ENCODE measurements around the gene INPP1. TPM values are rescaled to one million over a fixed set of nuclear protein-coding genes. Genes with fewer than 3 reads are reported as not detected.

INPP1 gene
- total and polyA plus RNA-seq, 2 experiments from 2014 or later = 13.0 to 16.1 TPM

DNA sequence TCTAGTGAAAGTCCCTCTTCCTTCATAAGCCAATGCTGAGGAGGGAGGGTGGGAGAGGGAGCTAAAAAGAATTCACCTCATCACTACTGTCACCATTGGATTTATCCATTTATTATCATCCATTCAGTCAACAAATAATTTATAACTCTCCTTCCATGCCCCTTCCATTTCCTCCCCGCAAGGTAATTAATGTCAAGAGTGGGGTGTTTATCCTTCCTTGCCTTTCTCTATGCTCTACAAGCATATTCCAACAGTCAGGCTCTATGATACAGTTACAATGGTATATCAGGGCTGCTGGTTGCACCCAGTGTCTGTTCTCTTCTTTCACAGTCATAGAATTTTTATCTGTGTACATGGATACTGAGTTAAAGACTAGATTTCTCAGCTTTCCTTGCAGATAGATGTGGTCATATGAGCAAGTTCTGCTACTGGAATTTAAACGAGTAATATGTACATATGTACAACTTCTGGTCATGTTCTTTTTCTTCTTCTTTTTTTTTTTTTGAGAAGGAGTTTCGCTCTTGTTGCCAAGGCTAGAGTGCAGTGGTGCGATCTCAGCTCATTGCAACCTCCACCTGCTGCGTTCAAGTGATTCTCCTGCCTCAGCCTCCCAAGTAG lies 59.7 kb downstream of the INPP1 start:
- no peaks in the 10 kb centered on the region for H3K27me3 ChIP-seq
- no peak for DNase-seq (ENCODE audit: low spot score)
- no peaks in the 10 kb centered on the region for H3K79me2 ChIP-seq
- TF ChIP-seq EZH2phosphoT487 (IDR thresholded peaks at IDR 0.05; ENCODE audit: low read depth, severe bottlenecking, unreplicated experiment) (no peak), EZH2 (IDR thresholded peaks at IDR 0.05; ENCODE audit: borderline replicate concordance) (no peak)
- TF ChIP-seq, protein P1, sequence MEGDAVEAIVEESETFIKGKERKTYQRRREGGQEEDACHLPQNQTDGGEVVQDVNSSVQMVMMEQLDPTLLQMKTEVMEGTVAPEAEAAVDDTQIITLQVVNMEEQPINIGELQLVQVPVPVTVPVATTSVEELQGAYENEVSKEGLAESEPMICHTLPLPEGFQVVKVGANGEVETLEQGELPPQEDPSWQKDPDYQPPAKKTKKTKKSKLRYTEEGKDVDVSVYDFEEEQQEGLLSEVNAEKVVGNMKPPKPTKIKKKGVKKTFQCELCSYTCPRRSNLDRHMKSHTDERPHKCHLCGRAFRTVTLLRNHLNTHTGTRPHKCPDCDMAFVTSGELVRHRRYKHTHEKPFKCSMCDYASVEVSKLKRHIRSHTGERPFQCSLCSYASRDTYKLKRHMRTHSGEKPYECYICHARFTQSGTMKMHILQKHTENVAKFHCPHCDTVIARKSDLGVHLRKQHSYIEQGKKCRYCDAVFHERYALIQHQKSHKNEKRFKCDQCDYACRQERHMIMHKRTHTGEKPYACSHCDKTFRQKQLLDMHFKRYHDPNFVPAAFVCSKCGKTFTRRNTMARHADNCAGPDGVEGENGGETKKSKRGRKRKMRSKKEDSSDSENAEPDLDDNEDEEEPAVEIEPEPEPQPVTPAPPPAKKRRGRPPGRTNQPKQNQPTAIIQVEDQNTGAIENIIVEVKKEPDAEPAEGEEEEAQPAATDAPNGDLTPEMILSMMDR (IDR thresholded peaks at IDR 0.05; ENCODE audit: poor library complexity) = no peak
- H3K4me3 ChIP-seq = no peak overlapping the region
- no peak overlapping the region for H3K4me2 ChIP-seq
- no peak overlapping the region for H3K27ac ChIP-seq
- no peaks in the 10 kb centered on the region for H3K9me3 ChIP-seq (ENCODE audit: low read depth)
- no peaks in the 10 kb centered on the region for H4K20me1 ChIP-seq (ENCODE audit: insufficient read depth, poor library complexity, severe bottlenecking)
- H2AFZ ChIP-seq = no peak overlapping the region
- H3K9me2 ChIP-seq (replicated peaks; ENCODE audit: insufficient read depth) = no peaks in the 10 kb centered on the region
- no peaks in the 10 kb centered on the region for H3K4me1 ChIP-seq (ENCODE audit: insufficient read depth)
- no peaks in the 10 kb centered on the region for H3K36me3 ChIP-seq (replicated peaks; ENCODE audit: insufficient read depth, low read depth)
- 91% methylated on average over 5 of the region's 5 CpGs for WGBS (ENCODE audit: low lambda C conversion rate, missing lambda C conversion rate)

DNA sequence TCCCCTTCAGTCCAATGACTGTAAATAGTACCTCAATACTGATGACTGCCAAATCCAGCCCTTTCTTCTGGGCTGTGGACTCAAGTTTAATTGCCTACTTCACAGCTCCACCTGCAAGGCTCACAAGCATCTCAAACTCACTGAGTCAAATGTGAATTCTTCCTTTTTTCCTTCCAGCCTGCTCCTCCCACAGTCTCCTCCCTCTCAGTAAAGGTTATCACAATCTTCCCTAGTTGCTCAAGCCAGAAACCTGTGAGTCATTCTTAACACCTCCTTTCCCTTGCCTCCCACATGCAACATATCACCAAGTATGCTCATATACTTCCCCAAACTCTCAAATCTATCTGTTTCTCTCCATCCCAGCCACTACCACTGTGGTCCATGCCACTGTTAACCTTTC lies 61.1 kb downstream of the INPP1 start:
- peak; percentile 61 for DNase-seq (ENCODE audit: low spot score)
- TF ChIP-seq EZH2phosphoT487 (IDR thresholded peaks at IDR 0.05; ENCODE audit: low read depth, severe bottlenecking, unreplicated experiment) (no peak), EZH2 (IDR thresholded peaks at IDR 0.05; ENCODE audit: borderline replicate concordance) (no peak)
- TF ChIP-seq, protein P1 (IDR thresholded peaks at IDR 0.05; ENCODE audit: poor library complexity) = no peak
- Histone ChIP-seq H4K20me1 (ENCODE audit: insufficient read depth, poor library complexity, severe bottlenecking) (no peaks in the 10 kb centered on the region), H3K4me1 (ENCODE audit: insufficient read depth) (no peaks in the 10 kb centered on the region), H3K9me2 (replicated peaks; ENCODE audit: insufficient read depth) (no peaks in the 10 kb centered on the region), H3K27me3 (peaks cover 5% of the 10 kb centered on the region), H3K79me2 (no peaks in the 10 kb centered on the region), H2AFZ (no peak overlapping the region), H3K36me3 (replicated peaks; ENCODE audit: insufficient read depth, low read depth) (no peaks in the 10 kb centered on the region), H3K4me2 (no peak overlapping the region), H3K9me3 (ENCODE audit: low read depth) (no peaks in the 10 kb centered on the region), H3K27ac (peak overlapping the region; percentile 37), H3K4me3 (no peak overlapping the region)

DNA sequence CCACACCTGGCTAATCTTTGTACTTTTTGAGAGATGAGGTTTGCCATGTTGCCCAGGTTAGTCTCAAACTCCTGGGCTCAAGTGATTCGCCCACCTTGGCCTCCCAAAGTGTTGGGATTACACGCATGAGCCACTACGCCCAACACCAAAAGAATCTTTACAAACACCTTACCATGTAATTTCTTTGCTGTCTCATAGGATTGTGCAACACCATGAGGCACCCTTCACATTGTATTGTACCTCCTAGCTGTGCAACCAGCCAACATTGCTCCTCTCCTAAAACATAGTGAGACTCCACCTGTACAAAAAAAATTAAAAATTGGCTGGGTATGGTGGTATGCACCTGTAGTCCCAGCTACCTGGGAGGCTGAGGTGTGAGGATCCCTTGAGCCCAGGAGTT lies 61.7 kb downstream of the INPP1 start:
- Histone ChIP-seq H2AFZ (no peak overlapping the region), H3K9me2 (replicated peaks; ENCODE audit: insufficient read depth) (no peaks in the 10 kb centered on the region), H3K4me3 (no peak overlapping the region), H3K4me1 (ENCODE audit: insufficient read depth) (no peaks in the 10 kb centered on the region), H3K27ac (peak overlapping the region; percentile 37), H3K79me2 (no peaks in the 10 kb centered on the region), H3K4me2 (no peak overlapping the region), H4K20me1 (ENCODE audit: insufficient read depth, poor library complexity, severe bottlenecking) (no peaks in the 10 kb centered on the region), H3K27me3 (peaks cover 11% of the 10 kb centered on the region), H3K36me3 (replicated peaks; ENCODE audit: insufficient read depth, low read depth) (no peaks in the 10 kb centered on the region), H3K9me3 (ENCODE audit: low read depth) (no peaks in the 10 kb centered on the region)
- 92% methylated on average over 3 of the region's 3 CpGs for WGBS (ENCODE audit: low lambda C conversion rate, missing lambda C conversion rate)
- no peak for TF ChIP-seq EZH2 (IDR thresholded peaks at IDR 0.05; ENCODE audit: borderline replicate concordance)
- TF ChIP-seq, protein P1 (IDR thresholded peaks at IDR 0.05; ENCODE audit: poor library complexity) = no peak
- TF ChIP-seq EZH2phosphoT487 (IDR thresholded peaks at IDR 0.05; ENCODE audit: low read depth, severe bottlenecking, unreplicated experiment) = no peak
- no peak for DNase-seq (ENCODE audit: low spot score)
